GM18951 (cell line): ENCODE results near the gene RALGPS1.

Experiments used
- POLR2A ChIP-seq: IDR thresholded peaks from 4 replicates; pipeline ENCODE4 v1.6.1; 2011; ENCODE audit warnings: mild to moderate bottlenecking; ENCODE audit not compliant: insufficient read length, insufficient read depth; ENCODE audit errors: extremely low read depth
- in situ Hi-C: fragments of 300-500 bp; cut with MboI; formaldehyde crosslinking; loops from one replicate; pipeline ENCODE4 v1.12.0; 2022; ENCODE audit warnings: low sequenced_read_pairs, mixed read lengths, inconsistent platforms; ENCODE audit not compliant: unreplicated experiment

Gene RALGPS1

DNA sequence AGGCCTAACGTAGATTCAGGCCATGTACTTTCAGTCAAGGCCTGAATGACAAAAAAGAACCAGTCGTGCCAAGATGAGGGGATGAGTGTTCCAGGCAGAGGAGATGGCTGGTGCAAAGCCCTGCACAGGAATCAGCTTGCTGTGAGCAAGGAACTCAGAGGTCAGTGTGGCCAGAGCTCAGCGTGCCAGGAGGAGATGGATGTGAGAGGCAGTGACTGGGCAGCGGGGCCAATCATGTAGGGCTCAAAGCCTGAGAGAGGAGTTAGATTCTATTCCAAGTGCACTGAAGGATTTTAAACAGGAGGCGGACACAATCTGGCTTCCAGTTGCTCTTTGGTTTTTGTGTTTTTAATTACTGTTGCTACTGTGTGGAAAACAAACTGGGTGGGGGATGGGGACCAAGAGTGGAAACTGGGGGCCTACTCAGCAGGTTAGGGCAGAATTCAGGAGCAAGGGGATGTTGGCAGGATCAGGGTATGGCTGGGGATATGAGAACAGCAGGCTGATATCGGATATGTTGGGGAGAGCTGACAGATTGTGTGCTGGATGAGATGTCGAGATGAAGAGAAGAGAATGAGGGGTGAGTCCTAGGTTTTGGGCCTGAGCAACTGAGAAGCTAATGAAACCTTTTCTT is 143.5 kb downstream of the RALGPS1 start:
- in situ Hi-C loops, result no loop called here
- TF ChIP-seq POLR2A, result no peak

DNA sequence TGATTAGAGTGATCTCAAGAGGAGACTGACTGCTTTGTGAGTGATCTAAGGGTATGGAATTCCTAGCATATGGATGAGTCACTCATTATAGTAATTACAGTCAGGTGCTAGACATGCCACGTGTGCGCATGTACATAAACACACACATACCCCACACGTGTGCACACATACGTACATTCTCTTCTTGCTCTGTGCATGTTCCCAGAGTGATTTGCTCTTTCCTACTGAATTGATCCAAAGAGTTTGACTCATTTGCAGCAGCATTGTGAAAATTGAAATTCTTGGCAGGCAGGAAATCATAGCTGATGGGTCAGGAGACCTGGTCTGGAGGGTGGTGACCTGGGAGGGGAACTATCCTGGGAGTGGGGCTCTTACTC is 144.1 kb downstream of the RALGPS1 start:
- in situ Hi-C loops, result no loop called here
- TF ChIP-seq POLR2A, result no peak

DNA sequence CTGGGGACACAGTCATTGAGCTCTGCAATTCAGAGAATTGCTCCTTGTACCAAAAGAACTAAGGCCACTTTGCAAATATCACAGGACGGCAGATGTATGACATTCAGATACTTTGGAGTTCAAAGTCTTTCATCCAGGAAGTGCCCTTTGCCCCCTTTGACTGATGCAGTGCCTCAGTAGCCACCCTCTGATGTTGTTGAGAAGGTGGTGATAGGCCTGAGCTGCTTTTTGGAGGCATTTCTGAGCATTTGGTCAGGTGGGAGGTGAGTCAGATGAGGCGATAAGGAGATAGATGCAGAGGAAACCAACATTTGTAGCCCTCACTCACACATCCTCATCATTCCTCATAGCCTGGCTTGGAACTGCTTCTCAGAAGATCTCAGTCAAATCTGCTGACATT is 144.4 kb downstream of the RALGPS1 start:
- in situ Hi-C loops, result no loop called here
- no peak for TF ChIP-seq POLR2A

DNA sequence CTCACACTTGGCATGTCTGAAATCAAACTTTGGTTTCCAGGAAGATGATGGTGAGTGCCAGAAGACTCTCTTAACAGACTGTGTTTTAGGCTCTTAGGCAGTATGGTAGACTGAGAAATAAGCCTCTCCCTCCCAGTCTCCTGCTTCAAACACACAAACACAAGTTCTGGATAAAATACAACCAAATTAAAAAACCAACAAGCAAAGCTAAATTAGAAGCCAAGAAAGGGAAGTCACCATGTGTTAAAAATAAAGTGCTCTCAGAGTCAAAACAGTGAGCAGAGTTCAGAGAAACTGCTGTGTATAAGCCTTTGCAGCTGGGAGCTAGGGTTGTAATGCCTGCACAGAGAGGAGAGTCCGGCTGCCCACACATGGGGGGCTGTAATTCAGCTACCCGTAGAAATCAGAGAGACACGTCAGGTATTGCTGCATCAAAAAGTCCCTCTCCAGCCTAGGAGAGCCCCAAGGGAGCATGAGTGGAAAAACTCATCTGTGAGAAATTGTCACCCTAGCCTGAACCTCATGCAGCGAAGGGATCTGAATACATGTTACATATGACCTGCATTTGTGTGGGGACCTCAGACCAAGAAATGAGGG is 145.3 kb downstream of the RALGPS1 start:
- TF ChIP-seq POLR2A, result no peak
- in situ Hi-C loops, result no loop called here

DNA sequence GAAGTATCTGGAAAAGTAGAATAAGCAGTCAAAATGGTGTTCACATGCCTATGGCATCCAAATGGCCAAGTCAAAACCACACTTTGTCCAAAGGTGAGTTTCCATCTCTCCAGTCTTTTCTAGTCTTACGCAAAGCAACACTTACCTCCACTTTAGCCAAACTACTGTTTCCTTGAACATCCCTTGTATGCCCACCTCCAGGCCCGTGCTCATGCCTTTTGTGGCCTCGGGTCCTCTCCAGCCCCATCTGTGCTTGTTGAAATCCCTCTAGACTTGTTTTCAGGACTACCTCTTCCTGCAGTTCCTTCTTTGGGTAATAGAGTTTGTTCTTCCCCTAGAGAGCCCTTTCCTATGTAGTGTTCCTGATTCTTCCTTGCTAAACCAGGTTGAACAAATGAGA is 146.8 kb downstream of the RALGPS1 start:
- in situ Hi-C loops, result no loop called here
- TF ChIP-seq POLR2A, result no peak

DNA sequence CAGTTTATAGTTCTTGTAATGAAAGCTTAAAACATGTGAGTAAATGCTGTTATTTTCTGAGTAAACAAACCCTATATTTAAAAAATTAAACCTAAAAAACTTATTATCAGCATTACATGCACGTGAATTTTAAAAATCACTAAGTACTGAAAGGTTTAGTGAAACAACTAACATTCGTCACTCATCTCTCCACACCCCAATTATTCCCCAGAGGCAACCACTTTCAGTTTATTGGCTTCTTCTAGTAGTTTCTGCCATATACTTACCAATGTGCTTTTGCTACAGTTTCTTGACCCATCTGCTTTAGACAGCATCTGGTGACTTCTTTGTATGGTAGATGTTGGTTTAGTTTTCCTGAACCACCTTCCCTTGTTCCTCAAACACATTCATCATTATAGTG is 149.8 kb downstream of the RALGPS1 start:
- TF ChIP-seq POLR2A, result no peak
- in situ Hi-C loops, result no loop called here

DNA sequence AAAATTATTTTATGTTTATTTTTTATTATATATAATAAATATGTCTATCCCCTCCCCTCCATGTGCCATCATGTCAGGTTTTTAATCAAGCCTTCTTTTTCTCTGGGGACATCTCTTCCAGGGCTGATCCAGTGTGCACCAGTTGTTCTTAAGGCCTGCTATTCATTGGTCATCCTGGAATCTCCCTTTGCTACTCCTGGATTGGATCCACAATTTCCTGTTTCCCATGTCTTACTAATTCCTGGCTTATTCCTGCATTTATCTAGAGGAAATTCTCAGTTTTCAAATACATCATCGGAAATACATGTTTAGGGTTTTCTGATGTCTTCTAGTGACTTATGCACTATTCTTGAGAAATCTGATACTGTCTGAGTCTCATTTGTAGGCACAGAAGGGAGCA is 151.0 kb downstream of the RALGPS1 start:
- no peak for TF ChIP-seq POLR2A
- in situ Hi-C loops, result no loop called here

DNA sequence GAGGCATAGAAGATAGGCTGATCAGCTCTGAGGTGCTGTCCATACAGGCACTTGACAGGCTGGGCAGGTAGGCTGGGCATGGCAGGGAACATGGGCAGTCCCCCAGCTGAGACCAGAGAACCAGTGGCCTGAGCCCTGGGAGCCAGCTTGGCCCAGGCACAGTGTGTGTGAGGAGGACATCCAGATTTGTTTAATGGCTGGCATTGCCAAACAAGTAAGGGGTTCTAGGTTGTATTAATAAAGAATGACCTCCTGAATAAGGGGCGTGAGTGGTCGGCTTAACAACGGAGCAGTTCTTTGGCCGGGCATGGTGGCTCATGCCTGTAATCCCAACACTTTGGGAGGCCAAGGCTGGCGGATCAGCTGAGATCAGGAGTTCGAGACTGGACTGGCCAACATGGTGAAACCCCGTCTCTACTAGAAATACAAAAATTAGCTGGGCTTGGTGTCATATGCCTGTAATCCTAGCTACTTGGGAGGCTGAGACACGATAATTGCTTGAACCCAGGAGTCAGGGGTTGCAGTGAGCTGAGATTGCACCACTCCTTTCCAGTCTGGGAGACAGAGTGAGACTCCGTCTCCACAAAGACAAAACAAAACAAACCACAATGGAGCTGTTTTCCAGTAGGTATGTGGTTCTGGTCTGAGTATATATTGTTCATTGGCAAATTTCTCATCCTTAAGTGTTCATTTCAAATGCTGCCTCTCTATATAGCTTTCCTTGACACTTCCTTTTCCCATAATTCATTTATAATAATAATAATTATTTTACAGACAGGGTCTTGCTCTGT is 151.7 kb downstream of the RALGPS1 start:
- no peak for TF ChIP-seq POLR2A

DNA sequence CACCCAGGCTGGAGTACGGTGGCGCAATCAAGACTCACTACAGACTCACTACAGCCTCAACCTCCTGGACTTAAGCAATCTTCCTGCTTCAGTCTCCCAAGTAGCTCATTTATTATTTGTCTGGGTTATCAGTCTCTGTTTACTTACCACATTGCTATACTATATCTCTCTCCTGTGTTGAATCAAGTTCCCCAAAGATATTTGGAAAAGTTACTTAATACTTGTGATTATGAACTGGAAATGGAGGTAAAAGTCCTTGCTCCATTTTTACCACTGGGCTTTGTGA is 152.2 kb downstream of the RALGPS1 start:
- in situ Hi-C loops, result no loop called here
- no peak for TF ChIP-seq POLR2A

More for the DNA sequence above, 151.7 kb downstream of the RALGPS1 start:
- in situ Hi-C loops, result no loop called here

DNA sequence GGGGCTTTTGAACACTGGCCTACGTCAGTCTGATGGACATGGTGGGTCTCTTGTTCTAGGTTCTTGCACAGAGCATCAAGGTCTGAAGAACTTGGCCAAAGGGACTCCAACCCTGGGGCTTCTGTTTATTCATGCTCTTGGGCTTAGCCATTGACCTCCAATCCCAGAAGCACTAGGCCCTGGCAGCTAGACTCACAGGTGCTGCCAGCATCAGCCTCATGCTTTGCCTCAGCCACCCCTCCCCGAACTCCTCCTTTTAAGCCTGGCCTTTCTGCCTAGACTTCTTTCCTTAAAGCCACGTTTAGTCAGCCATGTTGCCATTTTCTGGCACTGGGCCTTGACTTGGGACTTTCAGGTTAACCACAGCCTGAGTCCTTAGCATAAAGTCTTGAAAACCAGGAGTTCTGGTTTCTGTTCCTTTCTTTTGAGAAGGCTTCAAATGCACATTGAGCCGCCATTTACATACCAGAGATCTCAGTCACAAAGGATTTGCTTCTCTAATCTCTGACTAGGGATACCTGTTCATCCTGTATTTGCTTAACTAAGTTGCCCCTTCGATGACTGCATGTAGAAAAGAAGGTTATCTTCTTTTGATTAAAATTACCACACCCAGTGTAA is 153.1 kb downstream of the RALGPS1 start:
- in situ Hi-C loops, result no loop called here
- TF ChIP-seq POLR2A, result no peak

DNA sequence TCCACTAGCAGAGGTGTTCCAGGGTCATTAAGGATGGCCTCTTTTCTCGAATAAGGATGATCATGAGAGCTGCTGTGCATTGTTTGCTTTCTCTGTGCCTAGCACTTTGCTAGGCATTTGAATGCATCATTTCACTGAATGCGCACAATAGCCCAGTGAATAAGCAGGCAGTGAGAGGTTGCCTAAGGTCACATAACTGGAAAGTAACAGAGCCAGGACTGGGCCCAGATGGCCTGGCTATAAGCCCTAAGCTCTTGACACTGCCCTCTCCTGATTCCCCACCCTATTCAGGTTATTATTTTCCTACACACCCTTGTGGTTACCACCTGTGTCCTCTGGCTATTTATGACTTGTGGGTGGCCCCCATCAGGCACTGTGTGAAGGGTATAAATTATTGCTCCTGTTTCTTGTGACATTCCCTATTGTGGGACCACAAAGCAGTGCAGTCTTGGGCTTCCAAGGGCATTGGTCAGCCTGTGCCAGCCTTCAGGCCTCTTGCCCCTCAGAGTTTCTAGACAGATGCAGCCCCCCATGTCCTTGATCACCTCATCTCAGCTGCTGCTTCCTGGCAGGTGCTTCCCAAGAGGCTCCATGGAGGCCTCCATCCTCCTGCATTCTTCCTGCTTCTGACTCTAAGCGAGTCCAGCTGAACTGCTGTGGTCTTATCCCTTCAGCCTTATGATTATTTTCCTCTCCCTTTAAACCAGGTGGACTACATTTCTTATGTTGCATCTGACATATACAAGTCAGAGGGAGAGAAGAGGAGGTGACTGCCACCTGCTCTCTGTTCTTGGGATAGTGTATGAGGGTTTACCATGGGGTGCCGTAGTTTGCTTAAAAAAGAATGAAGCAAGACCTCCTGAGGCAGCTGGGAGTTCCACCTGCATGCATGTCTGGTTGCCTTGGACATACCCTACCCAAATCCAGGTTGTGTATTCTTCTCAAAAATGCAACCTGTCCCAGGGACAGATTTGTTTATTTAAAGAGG is 160.3 kb downstream of the RALGPS1 start:
- in situ Hi-C loops, result no loop called here
- no peak for TF ChIP-seq POLR2A

DNA sequence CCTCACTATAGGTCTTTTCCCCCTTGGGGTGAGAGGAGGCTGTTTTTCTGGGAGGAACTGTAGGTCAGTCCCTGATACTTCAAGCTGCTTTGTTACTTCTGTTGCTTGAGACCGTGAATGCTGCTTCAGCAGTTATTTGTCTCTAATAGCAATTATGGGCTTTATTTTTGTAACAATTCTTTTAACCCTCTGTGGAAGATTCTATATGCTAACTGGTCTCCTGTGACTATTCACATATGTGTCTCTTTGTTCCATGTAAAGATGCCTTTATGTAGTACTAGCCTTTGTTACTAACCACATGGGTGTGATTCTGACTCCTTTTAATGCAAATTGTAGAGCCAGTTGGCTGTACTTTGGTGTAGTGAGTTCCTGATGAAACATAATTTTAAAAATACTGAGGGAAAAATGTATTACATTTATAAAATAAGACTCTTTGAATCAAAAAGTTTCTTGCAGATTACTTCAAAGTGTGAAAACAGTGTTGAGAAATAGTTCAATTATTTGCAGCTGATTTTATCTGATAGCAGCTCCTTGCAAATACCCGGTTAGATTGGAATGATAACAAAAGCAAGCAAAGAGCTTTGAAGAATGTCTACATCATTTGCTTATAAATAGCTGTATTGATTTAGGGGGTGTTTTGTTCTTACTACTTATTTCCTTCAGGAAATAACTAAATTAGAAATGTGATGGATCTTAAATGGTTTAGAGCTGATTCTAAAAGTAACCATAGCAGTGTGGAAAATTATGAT is 161.2 kb downstream of the RALGPS1 start:
- no peak for TF ChIP-seq POLR2A
- in situ Hi-C loops, result no loop called here
